Fibroblast of skin of scalp (primary cell): Measurements from ENCODE around the gene EOGT. TPM values are rescaled to one million over a fixed set of nuclear protein-coding genes. Genes with fewer than 3 reads are reported as not detected.

Source experiments
- DNase-seq: peaks from one replicate; pipeline ENCODE4 v3.0.0-alpha.2; 2013
- polyA plus RNA-seq, 2 experiments: library from polyadenylated mRNA; unstranded; fragments of 120-200 nt; gene quantifications; one replicate each; pipeline ENCODE4 v1.2.1, GENCODE V29; 2013; ENCODE audit not compliant: insufficient read length in 2 of 2

Gene EOGT
- polyA plus RNA-seq (2013, experiment 1 of 2; ENCODE audit: insufficient read length) = 34.1 TPM
- polyA plus RNA-seq (2013, experiment 2 of 2; ENCODE audit: insufficient read length) = 34.0 TPM

GRCh38 chr3:69013253-69014021 is at the start of gene EOGT:
EOGT (minus strand) TSS chr3:69013684; CDS start chr3:69009846, 3,838 bp downstream.
- DNase-seq = peak; percentile 88

GRCh38 chr3:69059688-69060087 is 46.2 kb upstream of the EOGT start:
- no peak for DNase-seq

GRCh38 chr3:69058947-69059224 is 45.4 kb upstream of the EOGT start:
- no peak for DNase-seq

GRCh38 chr3:69058180-69058946 is 44.9 kb upstream of the EOGT start:
- no peak for DNase-seq

GRCh38 chr3:69052472-69052898 is 39.0 kb upstream of the EOGT start:
- DNase-seq = no peak

GRCh38 chr3:69051756-69052471 is 38.4 kb upstream of the EOGT start, which contains the start of gene TMF1:
TMF1 (minus strand) TSS chr3:69052333; CDS start chr3:69052086, 247 bp downstream.
- DNase-seq = peak; percentile 99

- DNase-seq = no peak
These were observed 35.5 kb upstream of the EOGT start for GRCh38 chr3:69048990-69049389.

GRCh38 chr3:69044608-69045007 is 31.1 kb upstream of the EOGT start:
- no peak for DNase-seq

- DNase-seq = peak; percentile 82
These were observed 20.0 kb upstream of the EOGT start for GRCh38 chr3:69033470-69033869.

GRCh38 chr3:69032737-69033136 is 19.3 kb upstream of the EOGT start:
- DNase-seq = no peak

GRCh38 chr3:69032142-69032541 is 18.7 kb upstream of the EOGT start:
- DNase-seq = peak; percentile 41

- peak; percentile 47 for DNase-seq
These were observed 18.2 kb upstream of the EOGT start for GRCh38 chr3:69031635-69032034.

- DNase-seq = no peak
These were observed 7.4 kb upstream of the EOGT start for GRCh38 chr3:69020857-69021256.

GRCh38 chr3:69020424-69020823 is 6.9 kb upstream of the EOGT start:
- no peak for DNase-seq

- no peak for DNase-seq
These were observed 3.4 kb upstream of the EOGT start for GRCh38 chr3:69016901-69017300.

GRCh38 chr3:69016102-69016501 is 2.6 kb upstream of the EOGT start:
- DNase-seq = no peak

- DNase-seq = no peak
These were observed 617 bp upstream of the EOGT start for GRCh38 chr3:69014022-69014580.

GRCh38 chr3:69012800-69013252 is 658 bp downstream of the EOGT start:
- DNase-seq = no peak

- DNase-seq = peak; percentile 85
These were observed 1.2 kb downstream of the EOGT start for GRCh38 chr3:69012100-69012799.

GRCh38 chr3:69011096-69011730 is 2.3 kb downstream of the EOGT start:
- peak; percentile 40 for DNase-seq
